ENCODE data around the gene TMX2.
"Not testable (repeated sequence)": the region's sequence is repeated elsewhere in the genome, so short reads cannot be mapped to it uniquely, and the experiment has no call there.

The TMX2 gene

DNA sequence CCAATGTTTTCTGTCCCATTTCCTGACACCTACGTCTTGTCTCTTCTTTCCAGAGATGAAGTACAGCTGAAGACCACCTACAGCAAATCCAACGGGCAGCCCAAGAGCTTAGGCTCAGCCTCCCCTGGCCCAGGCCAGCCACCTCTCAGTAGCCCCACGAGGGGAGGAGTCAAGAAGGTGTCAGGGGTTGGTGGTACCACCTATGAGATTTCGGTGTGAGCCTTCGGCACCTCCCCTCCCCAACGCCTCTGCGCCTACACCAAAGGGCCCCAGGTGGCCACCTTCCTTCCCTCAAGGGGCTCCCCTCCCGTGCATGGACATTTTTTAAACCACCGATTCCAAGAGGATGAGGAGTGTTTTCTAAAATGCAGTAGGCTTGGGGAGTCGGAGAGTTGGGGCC is 12.6 kb upstream of the TMX2 start:
- H3K4me3 ChIP-seq (ENCODE audit: low read length): no peak overlapping the region
- DNase-seq (ENCODE audit: low read depth): no peak
- TF ChIP-seq, protein P1, sequence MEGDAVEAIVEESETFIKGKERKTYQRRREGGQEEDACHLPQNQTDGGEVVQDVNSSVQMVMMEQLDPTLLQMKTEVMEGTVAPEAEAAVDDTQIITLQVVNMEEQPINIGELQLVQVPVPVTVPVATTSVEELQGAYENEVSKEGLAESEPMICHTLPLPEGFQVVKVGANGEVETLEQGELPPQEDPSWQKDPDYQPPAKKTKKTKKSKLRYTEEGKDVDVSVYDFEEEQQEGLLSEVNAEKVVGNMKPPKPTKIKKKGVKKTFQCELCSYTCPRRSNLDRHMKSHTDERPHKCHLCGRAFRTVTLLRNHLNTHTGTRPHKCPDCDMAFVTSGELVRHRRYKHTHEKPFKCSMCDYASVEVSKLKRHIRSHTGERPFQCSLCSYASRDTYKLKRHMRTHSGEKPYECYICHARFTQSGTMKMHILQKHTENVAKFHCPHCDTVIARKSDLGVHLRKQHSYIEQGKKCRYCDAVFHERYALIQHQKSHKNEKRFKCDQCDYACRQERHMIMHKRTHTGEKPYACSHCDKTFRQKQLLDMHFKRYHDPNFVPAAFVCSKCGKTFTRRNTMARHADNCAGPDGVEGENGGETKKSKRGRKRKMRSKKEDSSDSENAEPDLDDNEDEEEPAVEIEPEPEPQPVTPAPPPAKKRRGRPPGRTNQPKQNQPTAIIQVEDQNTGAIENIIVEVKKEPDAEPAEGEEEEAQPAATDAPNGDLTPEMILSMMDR (IDR thresholded peaks at IDR 0.05; ENCODE audit: insufficient read depth, low read depth, low read length, missing control alignments): no peak

DNA sequence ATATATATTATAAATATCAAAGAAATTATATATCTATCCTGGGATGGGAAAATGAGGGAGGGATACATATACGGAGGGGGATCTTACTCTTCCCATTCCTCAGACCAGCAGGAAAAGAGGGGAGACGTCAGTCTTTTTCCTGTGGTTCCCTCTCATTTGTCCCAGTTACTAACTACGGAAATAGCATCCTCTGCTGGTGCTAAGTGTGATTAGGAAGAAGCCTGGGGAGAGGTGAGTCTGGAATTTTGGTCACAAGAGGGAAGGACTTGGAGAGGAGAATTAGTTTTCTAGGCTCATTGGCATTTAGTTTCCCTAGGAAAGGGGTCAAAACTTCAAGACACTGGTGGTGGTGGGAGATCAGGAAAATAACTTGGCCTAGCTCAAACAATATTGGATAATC is 12.0 kb upstream of the TMX2 start:
- TF ChIP-seq, protein P1 (IDR thresholded peaks at IDR 0.05; ENCODE audit: insufficient read depth, low read depth, low read length, missing control alignments): no peak
- DNase-seq (ENCODE audit: low read depth): no peak
- no peak overlapping the region for H3K4me3 ChIP-seq (ENCODE audit: low read length)

DNA sequence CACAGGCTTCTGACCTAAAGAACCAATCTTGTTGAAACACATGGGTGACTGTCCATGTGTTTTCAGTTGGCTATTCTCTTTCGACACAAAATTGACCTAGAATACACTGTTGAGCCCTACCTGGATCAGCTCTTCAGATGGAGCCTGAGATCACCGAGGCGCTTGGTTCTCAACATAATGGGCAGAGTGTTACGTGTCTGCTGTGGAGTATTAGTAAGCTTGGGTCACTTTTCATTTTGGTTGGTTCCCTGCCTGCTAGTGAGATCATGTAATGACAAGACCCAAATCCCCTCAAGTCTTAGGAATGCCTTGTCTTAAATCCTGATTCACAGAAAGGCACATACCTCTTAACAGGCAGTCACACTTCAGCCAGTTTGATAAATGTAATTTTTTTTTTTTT is 9.1 kb upstream of the TMX2 start:
- TF ChIP-seq, protein P1 (IDR thresholded peaks at IDR 0.05; ENCODE audit: insufficient read depth, low read depth, low read length, missing control alignments): no peak
- no peak overlapping the region for H3K4me3 ChIP-seq (ENCODE audit: low read length)
- peak; percentile 49 for DNase-seq (ENCODE audit: low read depth)

DNA sequence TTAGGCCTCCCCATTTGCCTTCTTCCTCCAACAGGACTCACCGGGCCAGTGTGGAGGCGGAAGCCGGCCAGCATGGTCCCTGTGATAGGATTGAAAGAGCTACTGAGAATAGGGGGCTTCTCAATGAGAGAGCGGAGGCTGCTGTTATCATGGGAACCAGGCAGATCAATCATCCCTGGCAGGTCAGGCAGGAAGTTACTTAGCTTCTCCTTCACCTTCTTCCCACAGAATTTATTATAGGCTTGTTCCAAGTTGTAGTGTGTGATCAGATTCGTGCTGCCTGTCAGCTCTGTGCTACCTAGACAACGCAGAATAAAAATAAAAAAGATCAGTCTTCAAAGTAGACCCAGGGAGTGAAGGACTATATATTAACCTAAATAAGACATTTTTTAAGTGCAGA is 7.5 kb upstream of the TMX2 start:
- TF ChIP-seq, protein P1 (IDR thresholded peaks at IDR 0.05; ENCODE audit: insufficient read depth, low read depth, low read length, missing control alignments): no peak
- no peak for DNase-seq (ENCODE audit: low read depth)
- no peak overlapping the region for H3K4me3 ChIP-seq (ENCODE audit: low read length)

DNA sequence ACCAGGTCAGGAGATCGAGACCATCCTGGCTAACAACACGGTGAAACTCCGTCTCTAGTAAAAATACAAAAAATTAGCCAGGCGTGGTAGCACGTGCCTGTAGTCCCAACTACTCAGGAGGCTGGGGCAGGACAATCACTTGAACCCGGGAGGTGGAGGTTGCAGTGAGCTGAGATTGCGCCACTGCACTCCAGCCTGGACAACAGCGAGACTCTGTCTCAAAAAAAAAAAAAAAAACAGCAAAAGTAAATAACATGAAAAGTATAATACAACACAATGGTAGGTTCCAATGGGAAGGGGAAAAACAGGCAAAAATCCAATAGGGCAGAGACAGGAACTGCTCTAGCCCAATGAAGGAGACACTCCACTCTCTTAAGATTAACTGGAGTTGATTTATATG is 7.0 kb upstream of the TMX2 start:
- H3K4me3 ChIP-seq (ENCODE audit: low read length); DNase-seq (ENCODE audit: low read depth): not testable (repeated sequence)

DNA sequence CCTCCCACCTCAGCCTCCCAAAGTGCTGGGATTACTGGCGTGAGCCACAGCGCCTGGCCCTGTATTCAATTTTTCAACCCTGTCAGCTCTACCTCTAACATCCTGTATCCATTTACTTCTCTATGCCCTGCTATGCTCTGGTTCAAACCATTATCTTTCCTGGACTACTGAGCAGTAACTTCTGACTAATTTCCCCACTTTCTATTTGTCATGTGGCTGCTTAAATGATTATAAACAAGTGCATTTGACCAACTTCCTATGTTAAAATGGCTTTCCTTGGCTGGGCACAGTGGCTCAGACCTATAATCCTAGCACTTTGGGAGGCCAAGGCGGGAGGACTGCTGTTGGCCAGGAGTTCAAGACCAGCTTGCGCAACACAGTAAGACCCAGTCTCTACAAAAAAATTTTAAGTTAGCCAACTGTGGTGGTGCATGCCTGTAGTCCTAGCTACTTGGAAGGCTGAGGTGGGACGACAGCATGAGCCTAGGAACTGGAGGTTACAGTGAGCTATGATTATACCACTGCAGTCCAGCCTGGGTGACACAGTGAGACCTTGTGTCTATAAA is 2.5 kb upstream of the TMX2 start:
- no peak for DNase-seq (ENCODE audit: low read depth)
- TF ChIP-seq, protein P1 (IDR thresholded peaks at IDR 0.05; ENCODE audit: insufficient read depth, low read depth, low read length, missing control alignments): no peak
- H3K4me3 ChIP-seq (ENCODE audit: low read length): no peak overlapping the region

DNA sequence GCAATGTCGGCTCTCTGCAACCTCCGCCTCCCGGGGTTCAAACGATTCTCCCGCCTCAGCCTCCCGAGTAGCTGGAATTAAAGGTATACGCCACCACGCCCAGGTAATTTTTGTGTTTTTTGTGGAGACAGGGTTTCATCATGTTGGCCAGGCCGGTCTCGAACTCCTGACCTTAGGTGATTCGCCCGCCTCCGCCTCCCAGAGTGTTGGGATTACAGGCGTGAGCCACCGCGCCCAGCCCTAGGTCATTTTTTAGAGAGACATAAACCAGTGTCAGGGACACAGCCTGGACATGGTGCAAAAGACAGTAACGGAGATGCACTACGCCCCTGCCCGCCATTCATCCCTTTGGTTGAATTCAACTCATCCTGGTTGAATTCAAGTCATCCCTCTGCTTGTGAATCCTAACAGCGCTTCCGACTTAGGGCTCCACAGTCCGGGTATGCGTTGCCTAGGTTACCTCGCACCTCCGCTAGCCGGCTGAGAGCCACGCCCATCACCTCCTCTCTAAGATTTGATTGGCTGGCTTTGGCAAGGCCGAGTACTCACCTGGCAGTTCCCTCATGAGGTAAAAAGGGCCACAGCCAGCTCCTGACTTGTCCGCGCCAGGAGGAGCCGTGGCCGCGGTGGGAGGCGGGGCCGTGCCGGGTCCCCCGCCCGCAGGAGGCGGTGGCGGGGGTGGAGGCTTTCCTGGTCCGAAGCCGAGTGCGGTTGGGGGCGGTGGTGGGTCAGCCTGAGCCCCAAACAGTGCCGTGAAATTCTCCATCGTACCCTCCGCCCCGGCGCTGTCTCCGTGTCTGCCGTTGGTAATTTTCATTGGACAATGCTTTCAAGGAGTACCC is 758 bp upstream of the TMX2 start, which contains the start of gene MED19:
TSS of gene MED19 (minus strand) at position 802 of the 842 bp plus-strand sequence. CDS start at position 766, 36 bp downstream.
- peak; percentile 99 for DNase-seq (ENCODE audit: low read depth)
- H3K4me3 ChIP-seq (ENCODE audit: low read length): peak within 1 kb of the TSS; percentile 100
- TF ChIP-seq, protein P1 (IDR thresholded peaks at IDR 0.05; ENCODE audit: insufficient read depth, low read depth, low read length, missing control alignments): no peak

Measured in epithelial cell of esophagus (primary cell).